Sigmoid colon (tissue), 7 donors: Measurements from ENCODE around the gene CALHM3. TPM values are rescaled to one million over a fixed set of nuclear protein-coding genes. Genes with fewer than 3 reads are reported as not detected.

Experiments
- DNase-seq: peaks from one replicate; pipeline ENCODE4 v3.0.0-alpha.2; 2019
- H3K27ac ChIP-seq, 4 donors: fragments of 200-600 bp; sonication (generic); one replicate each; pipeline ENCODE4 v1.5.1; 2016 to 2019; ENCODE audit warnings: mild to moderate bottlenecking in 1 of 4
- H3K27me3 ChIP-seq, 3 donors: fragments of 200-600 bp; sonication (generic); one replicate each; pipeline ENCODE4 v1.5.1; 2019; ENCODE audit warnings: mild to moderate bottlenecking in 1 of 3
- H3K36me3 ChIP-seq, 4 donors: fragments of 200-600 bp; sonication (generic); one replicate each; pipeline ENCODE4 v1.5.1; 2016 to 2019
- H3K4me1 ChIP-seq, 4 donors: fragments of 200-600 bp; sonication (generic); one replicate each; pipeline ENCODE4 v1.5.1; 2017 to 2019
- H3K4me3 ChIP-seq, 4 donors: fragments of 200-600 bp; sonication (generic); one replicate each; pipeline ENCODE4 v1.5.1; 2017 to 2019; ENCODE audit warnings: mild to moderate bottlenecking in 2 of 4, moderate library complexity in 1 of 4
- H3K9me3 ChIP-seq, 4 donors: fragments of 200-600 bp in 3 of 4; sonication (generic) in 3 of 4; one replicate each; pipeline versions ENCODE4 v1.5.1 to v1.6.1; 2013 to 2019
- EP300 ChIP-seq, 4 donors: sonication (generic); formaldehyde crosslinking; IDR thresholded peaks; one replicate each; pipeline ENCODE4 v1.6.1; 2017; ENCODE audit warnings: antibody characterized with exemption in 4 of 4
- POLR2A ChIP-seq, 2 donors: fragments of 450-650 bp; IDR thresholded peaks; one replicate each; pipeline ENCODE4 v1.6.1; 2016; ENCODE audit warnings: antibody characterized with exemption in 2 of 2, mild to moderate bottlenecking in 2 of 2, moderate library complexity in 2 of 2
- POLR2AphosphoS5 ChIP-seq, 4 donors: sonication (generic); formaldehyde crosslinking; IDR thresholded peaks; one replicate each; pipeline ENCODE4 v1.6.1; 2017; ENCODE audit warnings: antibody characterized with exemption in 4 of 4
- WGBS, 2 donors: extraction: QIAGEN DNeasy Blood & Tissue Kit; methylation state at CpG; one replicate each; pipeline ENCODE4 v1.1.7; 2013; 5-methylcytosine and 5-hydroxymethylcytosine counted together
- intact Hi-C: fragments of 100-400 bp; cut with DNase I; formaldehyde crosslinking; loops from one replicate; pipeline ENCODE4 v1.15.1; 2023
- polyA plus RNA-seq, 3 donors: library from polyadenylated mRNA; stranded (reverse); fragments of 200-250 nt; gene quantifications; one replicate each; pipeline ENCODE4 v1.2.3, GENCODE V29; 2013
- total RNA-seq, 4 donors: library from RNA; depleted of rRNA; stranded (reverse); fragments of >200 nt; gene quantifications; one replicate each; pipeline ENCODE4 v1.1.0, GENCODE V29; 2016
- TF ChIP-seq, protein P1 (sequence below), 4 experiments: fragments of 450-650 bp in 3 of 4; fragments of 200-600 bp in 1 of 4; IDR thresholded peaks; one replicate each; pipeline ENCODE4 v1.5.1; 2016 to 2019; ENCODE audit warnings: antibody characterized with exemption in 4 of 4, mild to moderate bottlenecking in 3 of 4, moderate library complexity in 2 of 4
- donor health status: healthy with polysubstance abuse.
- donor health status: Bipolar disorder and iron deficiency.
- donor health status: healthy.

The CALHM3 gene
- total and polyA plus RNA-seq, 7 donors = not detected

DNA sequence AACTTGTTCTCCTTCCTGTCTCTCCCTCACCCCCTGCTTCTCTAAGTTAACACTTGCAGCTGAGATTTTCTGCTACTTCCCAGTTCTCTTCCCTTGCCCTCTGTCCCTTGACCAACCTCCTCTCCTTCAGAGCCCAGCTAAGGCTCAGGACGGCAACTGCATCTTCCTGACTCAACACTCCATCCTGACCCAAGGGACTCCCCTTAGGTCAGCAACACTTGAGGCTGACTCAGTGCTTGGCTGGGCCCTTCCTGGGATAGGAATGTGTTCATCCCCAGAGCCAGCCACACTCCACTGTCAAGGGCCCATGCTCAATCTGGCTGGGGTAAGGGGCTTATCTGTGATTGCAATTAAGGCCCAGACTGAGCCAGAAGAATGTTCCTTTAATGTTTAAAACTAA lies 30.3 kb downstream of the CALHM3 start:
- peak overlapping the region in 1 of 4 donors; percentile 8 for H3K4me3 ChIP-seq
- peaks cover 0 to 67% (median 37%) of the 10 kb centered on the region in 4 donors for H3K4me1 ChIP-seq
- 65 to 69% methylated on average over 1 of the region's 1 CpG for WGBS, 2 donors
- H3K9me3 ChIP-seq = no peaks in the 10 kb centered on the region
- H3K27ac ChIP-seq = peak overlapping the region; percentile 81 to 88 (median 82)
- H3K27me3 ChIP-seq = no peaks in the 10 kb centered on the region
- TF ChIP-seq EP300 (IDR thresholded peaks at IDR 0.05) (no peak), POLR2AphosphoS5 (IDR thresholded peaks at IDR 0.05) (peak in 3 of 4 donors; percentile 16 to 67 (median 42))
- intact Hi-C loops = no loop called here
- DNase-seq = peak; percentile 91
- peaks cover 7 to 57% (median 17%) of the 10 kb centered on the region in 4 donors for H3K36me3 ChIP-seq

DNA sequence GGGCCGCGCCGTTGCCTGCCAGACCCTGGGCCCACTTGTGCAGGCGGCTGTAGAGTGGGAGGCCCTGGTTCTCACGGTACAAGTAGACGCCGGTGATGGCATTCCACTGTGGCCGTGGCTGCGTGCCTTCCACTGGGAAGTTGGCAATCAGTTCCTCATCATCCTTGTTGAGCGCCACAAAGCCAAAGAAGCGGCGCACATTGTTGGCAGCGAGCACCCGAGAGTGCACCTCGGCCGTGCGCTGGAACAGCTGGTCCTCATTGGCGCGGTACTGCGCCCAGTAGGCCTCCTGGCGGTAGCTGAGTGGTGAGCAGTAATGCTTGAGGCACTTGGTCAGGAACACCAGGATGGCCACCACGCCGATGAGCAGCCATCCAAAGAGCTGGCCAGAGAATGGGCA lies 31.9 kb downstream of the CALHM3 start:
- H3K4me1 ChIP-seq = peaks cover 0 to 61% (median 29%) of the 10 kb centered on the region in 4 donors
- TF ChIP-seq POLR2AphosphoS5 (IDR thresholded peaks at IDR 0.05) (no peak), POLR2A (IDR thresholded peaks at IDR 0.05) (no peak)
- no peak for DNase-seq
- H3K4me3 ChIP-seq = no peak overlapping the region
- WGBS, 2 donors = 97 to 98% methylated on average over 23 of the region's 23 CpGs
- H3K36me3 ChIP-seq = peaks cover 11 to 73% (median 25%) of the 10 kb centered on the region in 4 donors
- H3K27ac ChIP-seq = peak overlapping the region; percentile 66 to 88 (median 82)
- intact Hi-C loops = no loop called here
- H3K27me3 ChIP-seq = no peaks in the 10 kb centered on the region
- H3K9me3 ChIP-seq = no peaks in the 10 kb centered on the region

DNA sequence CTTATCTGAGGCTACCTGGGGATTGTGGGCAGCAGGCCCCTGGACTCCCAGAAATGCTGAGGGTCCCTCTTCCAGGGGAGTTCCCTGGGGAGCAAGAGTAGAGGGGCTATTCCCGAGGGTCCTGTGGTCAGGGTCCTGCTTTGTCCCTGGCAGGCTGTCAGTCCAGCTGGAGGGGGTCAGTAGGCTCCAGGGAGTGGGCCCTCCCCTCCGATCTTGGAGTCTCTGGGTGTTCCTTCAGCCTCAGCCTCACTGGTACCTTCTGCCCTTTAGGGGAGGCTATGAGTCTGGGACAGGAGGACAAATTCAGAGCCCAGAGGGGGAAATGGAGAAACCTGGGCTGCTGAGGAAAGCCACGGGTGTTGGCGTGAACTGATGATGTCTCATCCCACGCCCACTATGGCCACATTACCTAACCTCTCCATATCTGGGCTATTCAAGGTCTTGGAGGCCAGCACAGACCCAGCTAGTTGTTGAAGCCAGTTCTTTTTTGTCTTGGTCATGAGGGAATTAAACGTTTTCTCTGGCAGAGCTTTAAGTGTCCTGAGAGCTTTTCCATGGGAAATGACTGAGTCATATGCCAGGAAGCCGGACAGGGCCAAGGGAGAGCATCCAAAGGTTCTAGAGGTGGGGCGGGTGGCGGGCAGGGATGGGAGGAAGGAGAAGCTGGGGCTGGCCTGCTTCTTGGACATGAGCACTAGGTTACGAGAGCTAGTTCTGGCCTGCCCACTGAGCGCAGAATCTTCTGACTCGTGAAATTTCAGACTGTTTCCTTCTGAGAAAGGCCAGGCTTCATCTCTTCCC lies 33.1 kb downstream of the CALHM3 start:
- peaks cover 11 to 85% (median 35%) of the 10 kb centered on the region in 4 donors for H3K36me3 ChIP-seq
- peak; percentile 92 for DNase-seq
- peaks cover 0 to 50% (median 22%) of the 10 kb centered on the region in 4 donors for H3K4me1 ChIP-seq
- WGBS, 2 donors = 78 to 79% methylated on average over 12 of the region's 12 CpGs
- no peaks in the 10 kb centered on the region for H3K9me3 ChIP-seq
- H3K27ac ChIP-seq = peak overlapping the region; percentile 66 to 88 (median 82)
- intact Hi-C loops = no loop called here
- no peak for TF ChIP-seq POLR2A (IDR thresholded peaks at IDR 0.05)
- TF ChIP-seq, protein P1, sequence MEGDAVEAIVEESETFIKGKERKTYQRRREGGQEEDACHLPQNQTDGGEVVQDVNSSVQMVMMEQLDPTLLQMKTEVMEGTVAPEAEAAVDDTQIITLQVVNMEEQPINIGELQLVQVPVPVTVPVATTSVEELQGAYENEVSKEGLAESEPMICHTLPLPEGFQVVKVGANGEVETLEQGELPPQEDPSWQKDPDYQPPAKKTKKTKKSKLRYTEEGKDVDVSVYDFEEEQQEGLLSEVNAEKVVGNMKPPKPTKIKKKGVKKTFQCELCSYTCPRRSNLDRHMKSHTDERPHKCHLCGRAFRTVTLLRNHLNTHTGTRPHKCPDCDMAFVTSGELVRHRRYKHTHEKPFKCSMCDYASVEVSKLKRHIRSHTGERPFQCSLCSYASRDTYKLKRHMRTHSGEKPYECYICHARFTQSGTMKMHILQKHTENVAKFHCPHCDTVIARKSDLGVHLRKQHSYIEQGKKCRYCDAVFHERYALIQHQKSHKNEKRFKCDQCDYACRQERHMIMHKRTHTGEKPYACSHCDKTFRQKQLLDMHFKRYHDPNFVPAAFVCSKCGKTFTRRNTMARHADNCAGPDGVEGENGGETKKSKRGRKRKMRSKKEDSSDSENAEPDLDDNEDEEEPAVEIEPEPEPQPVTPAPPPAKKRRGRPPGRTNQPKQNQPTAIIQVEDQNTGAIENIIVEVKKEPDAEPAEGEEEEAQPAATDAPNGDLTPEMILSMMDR (IDR thresholded peaks at IDR 0.05) = no peak
- TF ChIP-seq EP300 (IDR thresholded peaks at IDR 0.05) = no peak
- TF ChIP-seq POLR2AphosphoS5 (IDR thresholded peaks at IDR 0.05) = peak in 2 of 4 donors; percentile 47 to 61
- H3K27me3 ChIP-seq = no peaks in the 10 kb centered on the region
- H3K4me3 ChIP-seq = no peak overlapping the region

DNA sequence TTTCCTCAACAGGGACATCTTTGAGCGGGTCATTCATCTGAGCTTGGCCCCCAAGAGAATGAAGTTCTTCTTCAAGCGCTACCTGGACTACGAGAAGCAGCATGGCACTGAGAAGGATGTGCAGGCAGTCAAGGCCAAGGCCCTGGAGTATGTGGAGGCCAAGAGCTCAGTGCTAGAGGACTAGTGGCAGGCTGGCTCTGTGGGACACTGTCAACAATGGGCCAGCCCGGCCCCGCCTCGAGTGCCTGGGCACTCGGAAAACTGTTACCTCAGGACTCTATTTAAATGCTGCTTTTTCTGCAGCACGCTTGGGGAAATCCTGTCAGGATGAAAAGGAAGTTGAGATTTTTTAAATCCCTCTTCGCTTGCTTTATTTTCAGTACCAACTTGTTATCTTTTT lies 33.7 kb downstream of the CALHM3 start:
- Histone ChIP-seq H3K36me3 (peaks cover 11 to 91% (median 40%) of the 10 kb centered on the region in 4 donors), H3K27ac (peak overlapping the region; percentile 66 to 88 (median 76)), H3K4me1 (peaks cover 0 to 44% (median 20%) of the 10 kb centered on the region in 4 donors), H3K27me3 (no peaks in the 10 kb centered on the region), H3K9me3 (no peaks in the 10 kb centered on the region), H3K4me3 (no peak overlapping the region)
- TF ChIP-seq POLR2AphosphoS5 (IDR thresholded peaks at IDR 0.05) = no peak
- intact Hi-C loops = no loop called here
- DNase-seq = no peak
- 86 to 92% methylated on average over 9 of the region's 9 CpGs for WGBS, 2 donors

DNA sequence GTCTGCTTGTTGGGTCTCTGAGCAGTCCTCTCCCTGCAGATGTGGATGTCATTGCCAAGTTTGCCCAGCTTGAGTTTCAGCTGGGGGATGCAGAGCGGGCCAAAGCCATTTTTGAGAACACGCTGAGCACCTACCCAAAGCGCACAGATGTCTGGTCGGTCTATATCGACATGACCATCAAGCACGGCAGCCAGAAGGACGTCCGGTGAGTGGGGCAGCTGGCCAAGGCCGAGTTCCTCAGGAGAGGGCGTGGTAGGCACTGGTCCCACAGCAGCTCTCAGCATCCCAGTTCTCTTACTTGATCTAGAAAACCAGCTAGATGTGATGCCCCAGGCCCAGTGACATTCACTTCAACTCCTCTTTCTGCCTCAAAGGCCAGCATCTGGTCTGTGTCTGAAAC lies 34.6 kb downstream of the CALHM3 start:
- peaks cover 11 to 97% (median 49%) of the 10 kb centered on the region in 4 donors for H3K36me3 ChIP-seq
- no peaks in the 10 kb centered on the region for H3K9me3 ChIP-seq
- H3K27me3 ChIP-seq = no peaks in the 10 kb centered on the region
- peaks cover 0 to 39% (median 11%) of the 10 kb centered on the region in 4 donors for H3K4me1 ChIP-seq
- WGBS, 2 donors = 88 to 89% methylated on average over 10 of the region's 10 CpGs
- TF ChIP-seq EP300 (IDR thresholded peaks at IDR 0.05) = no peak
- no peak for TF ChIP-seq POLR2AphosphoS5 (IDR thresholded peaks at IDR 0.05)
- TF ChIP-seq POLR2A (IDR thresholded peaks at IDR 0.05) = no peak
- TF ChIP-seq, protein P1 (IDR thresholded peaks at IDR 0.05) = no peak
- intact Hi-C loops = no loop called here
- no peak overlapping the region for H3K4me3 ChIP-seq
- DNase-seq = no peak
- peak overlapping the region in 1 of 4 donors; percentile 82 for H3K27ac ChIP-seq

DNA sequence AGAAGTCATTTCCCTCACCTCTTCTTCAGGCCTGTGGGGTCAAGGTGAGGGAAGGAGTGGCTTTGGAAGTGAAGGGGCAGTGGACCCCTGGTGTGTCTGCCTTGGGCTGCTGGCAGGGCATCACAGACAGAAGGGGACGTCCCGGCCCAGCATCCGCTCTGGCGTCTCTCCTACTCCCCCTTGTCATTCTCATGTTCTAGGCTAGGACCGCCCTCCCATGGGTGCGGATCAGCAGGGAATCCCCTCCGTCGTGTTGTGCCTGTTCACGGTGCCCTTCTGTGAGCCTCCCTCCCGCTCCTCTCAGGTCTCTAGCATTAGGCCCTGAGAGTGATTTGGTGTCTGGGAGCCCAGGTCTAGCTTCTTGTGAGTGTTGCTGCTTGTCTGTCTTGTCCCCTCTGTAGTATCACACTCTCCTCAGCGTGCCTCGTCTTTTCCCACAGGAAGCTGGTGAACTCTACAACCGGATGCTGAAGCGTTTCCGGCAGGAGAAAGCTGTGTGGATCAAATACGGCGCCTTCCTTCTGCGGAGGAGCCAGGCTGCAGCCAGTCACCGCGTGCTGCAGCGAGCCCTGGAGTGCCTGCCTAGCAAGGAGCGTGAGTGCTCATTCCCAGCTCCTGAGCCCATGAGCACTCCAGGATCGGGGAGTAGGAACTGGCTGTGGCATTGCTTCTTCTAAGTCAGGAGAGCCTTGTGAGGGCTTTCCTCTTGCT lies 35.4 kb downstream of the CALHM3 start:
- 93% methylated on average over 23 of the region's 23 CpGs for WGBS, 2 donors
- H3K9me3 ChIP-seq = no peaks in the 10 kb centered on the region
- intact Hi-C loops = no loop called here
- no peak for DNase-seq
- no peak overlapping the region for H3K4me3 ChIP-seq
- H3K4me1 ChIP-seq = peaks cover 0 to 30% (median 3%) of the 10 kb centered on the region in 4 donors
- no peak for TF ChIP-seq POLR2A (IDR thresholded peaks at IDR 0.05)
- TF ChIP-seq, protein P1 (IDR thresholded peaks at IDR 0.05) = no peak
- no peak for TF ChIP-seq POLR2AphosphoS5 (IDR thresholded peaks at IDR 0.05)
- TF ChIP-seq EP300 (IDR thresholded peaks at IDR 0.05) = no peak
- peak overlapping the region in 1 of 4 donors; percentile 29 for H3K27ac ChIP-seq
- no peaks in the 10 kb centered on the region for H3K27me3 ChIP-seq
- H3K36me3 ChIP-seq = peaks cover 11 to 99% (median 50%) of the 10 kb centered on the region in 4 donors
